ENCODE data around the gene EMSY. TPM values are rescaled to one million over a fixed set of nuclear protein-coding genes. Genes with fewer than 3 reads are reported as not detected.

The EMSY gene
- total RNA-seq, 4 donors from 2014 or later, result 29.0 to 39.8 (median 37.5) TPM

GRCh38 chr11:76445121-76446084, 585 bp downstream of the EMSY start:
- ATAC-seq, result peak; percentile 51
- Histone ChIP-seq H3K4me3 (peak overlapping the region; percentile 73 to 82), H3K27ac (peak overlapping the region; percentile 75 to 96 (median 94)), H3K4me1 (peaks cover 0 to 31% (median 14%) of the 10 kb centered on the region in 3 donors), H3K27me3 (no peaks in the 10 kb centered on the region), H3K9me3 (no peaks in the 10 kb centered on the region), H3K36me3 (peaks cover 0 to 24% of the 10 kb centered on the region in 2 donors)
- TF ChIP-seq EP300 (IDR thresholded peaks at IDR 0.05) (no peak), POLR2AphosphoS5 (IDR thresholded peaks at IDR 0.05) (peak; percentile 5), CTCF (IDR thresholded peaks at IDR 0.05) (no peak), POLR2A (IDR thresholded peaks at IDR 0.05) (peak in 1 of 2 donors; percentile 30)
- WGBS, 2 donors (ENCODE audit: low coverage in 1 of 2), result 0% methylated on average over 2 to 7 of the region's 56 CpGs

DNA sequence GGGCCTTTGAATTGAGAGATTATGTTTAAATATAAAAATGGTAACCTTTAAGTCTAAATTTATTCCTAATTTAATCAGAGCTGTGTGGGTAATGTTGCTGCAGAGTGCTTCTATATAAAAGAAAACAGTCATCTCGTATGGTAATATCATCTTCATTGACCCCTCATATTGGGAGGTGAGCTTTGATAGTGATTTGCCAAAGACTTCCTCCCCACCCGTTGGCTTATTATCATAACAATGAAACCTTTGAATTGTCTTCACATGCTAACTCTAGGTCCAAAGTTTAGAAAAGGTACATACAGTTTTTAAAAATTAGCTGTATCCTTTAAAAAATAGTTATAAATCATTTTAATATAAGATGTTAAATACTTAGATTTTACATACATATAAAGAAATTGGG, 3.7 kb downstream of the EMSY start:
- no peak for ATAC-seq
- no peaks in the 10 kb centered on the region for H3K27me3 ChIP-seq
- 35 to 40% methylated on average over 2 of the region's 2 CpGs for WGBS, 2 donors (ENCODE audit: low coverage in 1 of 2)

DNA sequence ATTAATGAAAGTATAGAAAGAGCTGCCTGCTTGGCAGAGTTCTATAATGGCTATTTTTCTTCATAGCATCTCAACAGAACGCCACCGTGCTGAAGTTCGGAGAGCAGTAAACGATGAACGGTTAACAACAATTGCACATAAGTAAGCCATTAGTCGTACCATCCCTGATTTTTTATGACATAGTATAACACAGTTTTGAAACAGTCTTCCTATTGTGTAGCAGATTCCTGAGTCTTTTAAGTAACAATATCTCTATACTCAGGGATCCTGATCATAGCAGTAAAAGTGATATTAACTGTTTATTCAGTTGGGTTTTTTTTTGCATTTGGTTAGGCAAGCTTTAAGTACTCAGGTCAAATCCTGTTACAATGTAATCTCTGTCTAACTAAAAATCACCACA, 8.4 kb downstream of the EMSY start:
- Histone ChIP-seq H3K27ac (no peak overlapping the region), H3K27me3 (no peaks in the 10 kb centered on the region), H3K4me3 (no peak overlapping the region), H3K9me3 (no peaks in the 10 kb centered on the region), H3K36me3 (peaks cover 0 to 52% of the 10 kb centered on the region in 2 donors), H3K4me1 (no peaks in the 10 kb centered on the region)
- ATAC-seq, result no peak
- TF ChIP-seq EP300 (IDR thresholded peaks at IDR 0.05) (no peak), POLR2AphosphoS5 (IDR thresholded peaks at IDR 0.05) (no peak), POLR2A (IDR thresholded peaks at IDR 0.05) (no peak), CTCF (IDR thresholded peaks at IDR 0.05) (no peak)
- 87 to 91% methylated on average over 6 of the region's 6 CpGs for WGBS, 2 donors (ENCODE audit: low coverage in 1 of 2)

More for the DNA sequence above, 3.7 kb downstream of the EMSY start:
- Histone ChIP-seq H3K36me3 (peaks cover 0 to 43% of the 10 kb centered on the region in 2 donors), H3K4me3 (no peak overlapping the region), H3K4me1 (peaks cover 0 to 19% (median 9%) of the 10 kb centered on the region in 3 donors), H3K27ac (no peak overlapping the region), H3K9me3 (no peaks in the 10 kb centered on the region)
- no peak for TF ChIP-seq CTCF (IDR thresholded peaks at IDR 0.05)
- TF ChIP-seq POLR2A (IDR thresholded peaks at IDR 0.05), result no peak
- TF ChIP-seq POLR2AphosphoS5 (IDR thresholded peaks at IDR 0.05), result no peak
- TF ChIP-seq EP300 (IDR thresholded peaks at IDR 0.05), result no peak

GRCh38 chr11:76455331-76455730, 10.5 kb downstream of the EMSY start:
- Histone ChIP-seq H3K9me3 (no peaks in the 10 kb centered on the region), H3K27me3 (no peaks in the 10 kb centered on the region), H3K27ac (no peak overlapping the region), H3K36me3 (peaks cover 0 to 62% of the 10 kb centered on the region in 2 donors), H3K4me1 (no peaks in the 10 kb centered on the region), H3K4me3 (no peak overlapping the region)
- ATAC-seq, result no peak
- 0 to 47% methylated on average over 1 to 2 of the region's 2 CpGs for WGBS, 2 donors (ENCODE audit: low coverage in 1 of 2)
- TF ChIP-seq POLR2AphosphoS5 (IDR thresholded peaks at IDR 0.05) (no peak), CTCF (IDR thresholded peaks at IDR 0.05) (no peak), EP300 (IDR thresholded peaks at IDR 0.05) (no peak), POLR2A (IDR thresholded peaks at IDR 0.05) (no peak)

- no peak for ATAC-seq
- H3K36me3 ChIP-seq, result peaks cover 0 to 60% of the 10 kb centered on the region in 2 donors
Observed at GRCh38 chr11:76455931-76456330, 11.1 kb downstream of the EMSY start.

More at GRCh38 chr11:76455931-76456330, 11.1 kb downstream of the EMSY start:
- no peak for TF ChIP-seq CTCF (IDR thresholded peaks at IDR 0.05)
- TF ChIP-seq POLR2AphosphoS5 (IDR thresholded peaks at IDR 0.05), result no peak
- no peak for TF ChIP-seq EP300 (IDR thresholded peaks at IDR 0.05)
- no peak for TF ChIP-seq POLR2A (IDR thresholded peaks at IDR 0.05)
- Histone ChIP-seq H3K4me1 (no peaks in the 10 kb centered on the region), H3K27me3 (no peaks in the 10 kb centered on the region), H3K4me3 (no peak overlapping the region), H3K27ac (no peak overlapping the region), H3K9me3 (no peaks in the 10 kb centered on the region)
